CD14-positive monocyte (primary cell): ENCODE results near the gene KCNAB1. TPM values are rescaled to one million over a fixed set of nuclear protein-coding genes. Genes with fewer than 3 reads are reported as not detected.

Source experiments
- DNase-seq, 3 donors: peaks; one replicate each; pipeline ENCODE4 v3.0.0-alpha.2; 2011 to 2022
- H2AFZ ChIP-seq: 2 replicates; pipeline ENCODE4 v1.6.0; 2012; ENCODE audit warnings: mild to moderate bottlenecking, low read depth, low read length, inconsistent platforms; ENCODE audit not compliant: insufficient read depth, poor library complexity, severe bottlenecking
- H3K27ac ChIP-seq, 2 donors: 1 replicate in 1 of 2; 2 replicates in 1 of 2; pipeline ENCODE4 v1.5.1; 2012 to 2013; ENCODE audit warnings: low read length in 2 of 2, control low read depth in 1 of 2, inconsistent platforms in 1 of 2, low read depth in 1 of 2, mild to moderate bottlenecking in 1 of 2
- H3K27me3 ChIP-seq, 2 donors: one replicate each; pipeline versions ENCODE4 v1.6.0 to v1.6.1; 2011 to 2013; ENCODE audit warnings: low read length in 2 of 2; ENCODE audit not compliant: control insufficient read depth in 2 of 2, insufficient read depth in 2 of 2
- H3K36me3 ChIP-seq, 2 donors: replicated peaks in 1 of 2; 1 replicate in 1 of 2; 2 replicates in 1 of 2; pipeline versions ENCODE4 v1.5.1 to v1.6.1; 2012 to 2013; ENCODE audit warnings: low read length in 2 of 2, control low read depth in 1 of 2, inconsistent platforms in 1 of 2, mild to moderate bottlenecking in 1 of 2; ENCODE audit not compliant: insufficient read depth in 2 of 2, control insufficient read depth in 1 of 2
- H3K4me1 ChIP-seq, 2 donors: 1 replicate in 1 of 2; 2 replicates in 1 of 2; pipeline versions ENCODE4 v1.5.1 to v1.6.1; 2012 to 2013; ENCODE audit warnings: low read length in 2 of 2, control low read depth in 1 of 2, inconsistent platforms in 1 of 2, mild to moderate bottlenecking in 1 of 2, moderate library complexity in 1 of 2; ENCODE audit not compliant: insufficient read depth in 2 of 2, control insufficient read depth in 1 of 2
- H3K4me2 ChIP-seq: replicated peaks from 2 replicates; pipeline ENCODE3; 2012; ENCODE audit warnings: low read length, moderate library complexity, mild to moderate bottlenecking; ENCODE audit not compliant: poor library complexity, severe bottlenecking; ENCODE audit errors: extremely low read depth
- H3K4me3 ChIP-seq, 3 experiments: fragments of 200-600 bp in 1 of 3; sonication (generic) in 1 of 3; replicated peaks in 1 of 3; 1 replicate in 2 of 3; 2 replicates in 1 of 3; pipeline ENCODE4 v1.5.1; 2011 to 2013; ENCODE audit warnings: low read length in 3 of 3, mild to moderate bottlenecking in 3 of 3, control low read depth in 2 of 3, low read depth in 2 of 3, inconsistent platforms in 1 of 3, moderate library complexity in 1 of 3
- H3K79me2 ChIP-seq: 2 replicates; pipeline ENCODE4 v1.6.0; 2012; ENCODE audit warnings: mild to moderate bottlenecking, control low read depth, inconsistent platforms, low read length, moderate library complexity; ENCODE audit not compliant: insufficient read depth
- H3K9ac ChIP-seq: 2 replicates; pipeline ENCODE4 v1.6.0; 2017; ENCODE audit warnings: low read length, mild to moderate bottlenecking; ENCODE audit not compliant: insufficient read depth, poor library complexity, severe bottlenecking
- H3K9me3 ChIP-seq, 2 donors: replicated peaks in 1 of 2; 1 replicate in 1 of 2; 2 replicates in 1 of 2; pipeline versions ENCODE4 v1.5.1 to v1.6.1; 2012 to 2013; ENCODE audit warnings: low read length in 2 of 2, control low read depth in 1 of 2; ENCODE audit not compliant: control insufficient read depth in 1 of 2, insufficient read depth in 1 of 2
- H4K20me1 ChIP-seq: 2 replicates; pipeline ENCODE4 v1.6.0; 2012; ENCODE audit warnings: mild to moderate bottlenecking, low read length, control low read depth, moderate library complexity; ENCODE audit not compliant: insufficient read depth
- H3K27ac Mint-ChIP-seq, 7 donors: one replicate each; pipeline ENCODE4 v1.8.0; 2020; ENCODE audit warnings: mild to moderate bottlenecking in 7 of 7, mixed read lengths in 7 of 7, moderate library complexity in 6 of 7, inconsistent platforms in 2 of 7
- H3K27me3 Mint-ChIP-seq, 3 donors: one replicate each; pipeline ENCODE4 v1.8.0; 2021 to 2022; ENCODE audit warnings: low read depth in 3 of 3, mild to moderate bottlenecking in 3 of 3, mixed read lengths in 3 of 3, moderate library complexity in 3 of 3, inconsistent platforms in 1 of 3
- H3K36me3 Mint-ChIP-seq, 2 donors: one replicate each; pipeline ENCODE4 v1.8.0; 2020; ENCODE audit warnings: mixed read lengths in 2 of 2, inconsistent platforms in 1 of 2, mild to moderate bottlenecking in 1 of 2
- H3K4me1 Mint-ChIP-seq: one replicate; pipeline ENCODE4 v1.8.0; 2020; ENCODE audit warnings: mild to moderate bottlenecking, mixed read lengths
- H3K4me3 Mint-ChIP-seq, 2 donors: one replicate each; pipeline ENCODE4 v1.8.0; 2020; ENCODE audit warnings: mild to moderate bottlenecking in 2 of 2, mixed read lengths in 2 of 2, moderate library complexity in 1 of 2
- H3K9me3 Mint-ChIP-seq, 7 donors: one replicate each; pipeline ENCODE4 v1.8.0; 2020 to 2022; ENCODE audit warnings: mixed read lengths in 7 of 7, mild to moderate bottlenecking in 6 of 7, moderate library complexity in 6 of 7, inconsistent platforms in 2 of 7
- WGBS: methylation state at CpG from one replicate; pipeline ENCODE4 v1.1.5; 2013; ENCODE audit warnings: missing lambda C conversion rate; ENCODE audit not compliant: insufficient coverage; 5-methylcytosine and 5-hydroxymethylcytosine counted together
- intact Hi-C, 2 donors: fragments of 100-400 bp; cut with micrococcal nuclease; formaldehyde crosslinking; loops; one replicate each; pipeline versions ENCODE4 v1.15.0 to v1.15.1; 2023
- polyA plus RNA-seq, 3 donors: library from polyadenylated mRNA; depleted of rRNA in 1 of 3; unstranded in 2 of 3; stranded (reverse) in 1 of 3; fragments of 300-500 nt in 2 of 3; fragments of >200 nt in 1 of 3; fragmentation: Illumina TruSeq in 2 of 3; gene quantifications; 1 replicate in 2 of 3; 2 replicates in 1 of 3; pipeline ENCODE4 v1.2.3, GENCODE V29; 2012 to 2021
- TF ChIP-seq, protein P1 (sequence below): fragments of 200-600 bp; IDR thresholded peaks from one replicate; pipeline ENCODE4 v1.8.0; 2022; ENCODE audit warnings: antibody characterized with exemption, mild to moderate bottlenecking

KCNAB1 gene
- polyA plus RNA-seq, 3 donors: 0.08 to 0.14 TPM; not detected in 1

DNA sequence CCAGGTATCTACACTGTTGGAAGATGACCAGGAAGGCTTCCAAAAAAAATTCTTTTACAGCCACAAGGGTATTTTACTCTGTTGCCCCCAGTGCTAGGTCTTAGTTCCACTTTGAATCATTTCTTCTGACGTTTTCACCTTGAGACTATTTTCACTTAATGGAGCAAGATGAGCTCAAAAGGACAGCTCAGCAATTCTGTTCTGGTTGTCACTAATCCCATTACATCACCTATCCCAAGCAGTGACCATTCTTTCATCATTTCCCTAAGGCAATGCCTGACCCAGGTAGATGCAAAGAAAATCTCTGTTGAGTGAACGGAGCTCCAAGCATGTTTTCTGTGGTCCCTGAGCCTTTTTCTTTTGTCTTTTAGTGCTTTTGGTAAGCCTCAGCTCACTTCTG, 210.0 kb downstream of the KCNAB1 start:
- peaks cover 0 to 9% (median 2%) of the 10 kb centered on the region in 7 donors for H3K9me3 Mint-ChIP-seq
- intact Hi-C loops: no loop called here
- TF ChIP-seq, protein P1, sequence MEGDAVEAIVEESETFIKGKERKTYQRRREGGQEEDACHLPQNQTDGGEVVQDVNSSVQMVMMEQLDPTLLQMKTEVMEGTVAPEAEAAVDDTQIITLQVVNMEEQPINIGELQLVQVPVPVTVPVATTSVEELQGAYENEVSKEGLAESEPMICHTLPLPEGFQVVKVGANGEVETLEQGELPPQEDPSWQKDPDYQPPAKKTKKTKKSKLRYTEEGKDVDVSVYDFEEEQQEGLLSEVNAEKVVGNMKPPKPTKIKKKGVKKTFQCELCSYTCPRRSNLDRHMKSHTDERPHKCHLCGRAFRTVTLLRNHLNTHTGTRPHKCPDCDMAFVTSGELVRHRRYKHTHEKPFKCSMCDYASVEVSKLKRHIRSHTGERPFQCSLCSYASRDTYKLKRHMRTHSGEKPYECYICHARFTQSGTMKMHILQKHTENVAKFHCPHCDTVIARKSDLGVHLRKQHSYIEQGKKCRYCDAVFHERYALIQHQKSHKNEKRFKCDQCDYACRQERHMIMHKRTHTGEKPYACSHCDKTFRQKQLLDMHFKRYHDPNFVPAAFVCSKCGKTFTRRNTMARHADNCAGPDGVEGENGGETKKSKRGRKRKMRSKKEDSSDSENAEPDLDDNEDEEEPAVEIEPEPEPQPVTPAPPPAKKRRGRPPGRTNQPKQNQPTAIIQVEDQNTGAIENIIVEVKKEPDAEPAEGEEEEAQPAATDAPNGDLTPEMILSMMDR: no peak
- no peaks in the 10 kb centered on the region for H3K4me1 ChIP-seq
- peaks cover 0 to 5% (median 2%) of the 10 kb centered on the region in 3 donors for H3K27me3 Mint-ChIP-seq
- H3K36me3 ChIP-seq: no peaks in the 10 kb centered on the region
- 94% methylated on average over 2 of the region's 2 CpGs for WGBS
- no peak overlapping the region for H3K4me3 ChIP-seq
- no peak overlapping the region for H2AFZ ChIP-seq
- no peak overlapping the region for H3K9ac ChIP-seq
- no peak overlapping the region for H3K4me2 ChIP-seq
- no peaks in the 10 kb centered on the region for H3K79me2 ChIP-seq
- H3K4me1 Mint-ChIP-seq: no peaks in the 10 kb centered on the region
- no peak overlapping the region for H3K27ac Mint-ChIP-seq
- no peaks in the 10 kb centered on the region for H3K9me3 ChIP-seq
- DNase-seq: no peak
- no peaks in the 10 kb centered on the region for H3K27me3 ChIP-seq
- H3K36me3 Mint-ChIP-seq: no peaks in the 10 kb centered on the region
- H3K27ac ChIP-seq: no peak overlapping the region
- no peak overlapping the region for H3K4me3 Mint-ChIP-seq
- H4K20me1 ChIP-seq: no peaks in the 10 kb centered on the region

DNA sequence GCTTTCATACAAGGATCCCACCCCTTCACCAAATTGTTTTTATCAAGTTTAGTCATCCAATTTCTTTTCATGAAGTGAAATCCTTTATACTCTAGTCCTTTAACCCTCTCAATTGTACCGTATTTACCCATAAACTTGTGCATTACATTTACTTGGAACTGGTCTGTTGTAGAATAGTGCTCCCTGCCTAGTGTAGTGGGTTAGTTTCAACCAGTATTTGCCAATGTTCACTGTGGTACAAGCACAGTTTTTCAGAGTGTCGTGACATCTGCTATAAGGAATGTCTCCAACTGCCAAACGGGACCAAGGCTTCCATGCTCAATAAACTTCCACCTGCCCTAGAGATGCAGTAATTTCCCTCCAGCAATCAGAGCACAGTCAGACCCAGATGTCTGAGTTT, 211.9 kb downstream of the KCNAB1 start:
- H4K20me1 ChIP-seq: no peaks in the 10 kb centered on the region
- peaks cover 0 to 2% (median 2%) of the 10 kb centered on the region in 3 donors for H3K27me3 Mint-ChIP-seq
- no peaks in the 10 kb centered on the region for H3K36me3 ChIP-seq
- no peaks in the 10 kb centered on the region for H3K4me1 Mint-ChIP-seq
- H3K4me3 ChIP-seq: no peak overlapping the region
- no peak overlapping the region for H3K4me3 Mint-ChIP-seq
- H3K9me3 ChIP-seq: no peaks in the 10 kb centered on the region
- H3K27ac Mint-ChIP-seq: no peak overlapping the region
- intact Hi-C loops: no loop called here
- TF ChIP-seq, protein P1: no peak
- no peak overlapping the region for H3K4me2 ChIP-seq
- H2AFZ ChIP-seq: no peak overlapping the region
- DNase-seq: no peak
- no peaks in the 10 kb centered on the region for H3K36me3 Mint-ChIP-seq
- WGBS: 100% methylated on average over 2 of the region's 3 CpGs
- no peak overlapping the region for H3K9ac ChIP-seq
- H3K4me1 ChIP-seq: no peaks in the 10 kb centered on the region
- no peaks in the 10 kb centered on the region for H3K27me3 ChIP-seq
- no peak overlapping the region for H3K27ac ChIP-seq
- H3K9me3 Mint-ChIP-seq: peaks cover 0 to 5% (median 2%) of the 10 kb centered on the region in 7 donors
- H3K79me2 ChIP-seq: no peaks in the 10 kb centered on the region
